ENCODE results near the gene DCDC2. TPM values are rescaled to one million over a fixed set of nuclear protein-coding genes. Genes with fewer than 3 reads are reported as not detected.

DCDC2 gene
- total RNA-seq, 2 donors from 2014 or later = 0.34 to 2.5 TPM

DNA sequence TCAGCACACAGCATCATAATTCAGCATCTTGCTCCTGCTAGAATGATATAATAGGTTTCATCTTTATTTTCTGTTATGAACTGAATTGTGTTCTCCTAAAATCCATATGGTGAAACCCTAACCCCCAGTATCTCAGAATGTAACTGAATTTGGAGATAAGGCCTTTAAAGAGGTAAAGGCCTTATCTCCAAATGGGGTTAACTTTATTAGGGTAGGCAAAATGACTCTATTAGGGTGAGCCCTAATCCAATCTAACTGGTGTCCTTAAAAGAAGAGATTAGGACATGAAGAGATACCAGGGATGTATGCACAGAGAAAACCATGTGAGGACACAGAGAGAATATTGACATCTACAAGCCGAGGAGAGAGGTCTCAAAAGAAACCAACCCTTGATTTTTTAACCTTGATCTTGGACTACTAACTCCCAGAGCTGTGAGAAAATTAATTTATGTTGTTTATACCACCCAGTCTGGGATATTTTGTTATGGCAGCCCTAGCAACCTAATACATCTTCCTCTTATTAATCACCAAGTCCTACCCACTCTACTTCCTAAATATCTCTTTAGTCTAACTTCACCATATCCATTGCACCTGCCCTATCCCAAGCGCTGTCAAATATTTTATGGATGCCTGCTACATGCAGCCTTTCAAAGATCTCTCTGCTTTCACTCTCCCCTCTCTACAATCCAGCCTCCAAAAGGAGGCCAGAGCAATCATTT is 36.4 kb upstream of the DCDC2 start:
- intact Hi-C loops (cut with DNase I) = no loop called here
- WGBS = 86% methylated on average over 2 of the region's 2 CpGs
- Histone ChIP-seq H3K27me3 (replicated peaks; ENCODE audit: insufficient read depth) (no peaks in the 10 kb centered on the region), H3K4me3 (no peak overlapping the region), H3K36me3 (no peaks in the 10 kb centered on the region), H3K4me1 (replicated peaks) (no peaks in the 10 kb centered on the region), H3K27ac (no peak overlapping the region), H3K9me3 (no peaks in the 10 kb centered on the region)
- no peak for TF ChIP-seq POLR2A (IDR thresholded peaks at IDR 0.05)
- TF ChIP-seq POLR2AphosphoS5 (IDR thresholded peaks at IDR 0.05) = no peak
- TF ChIP-seq, protein P1, sequence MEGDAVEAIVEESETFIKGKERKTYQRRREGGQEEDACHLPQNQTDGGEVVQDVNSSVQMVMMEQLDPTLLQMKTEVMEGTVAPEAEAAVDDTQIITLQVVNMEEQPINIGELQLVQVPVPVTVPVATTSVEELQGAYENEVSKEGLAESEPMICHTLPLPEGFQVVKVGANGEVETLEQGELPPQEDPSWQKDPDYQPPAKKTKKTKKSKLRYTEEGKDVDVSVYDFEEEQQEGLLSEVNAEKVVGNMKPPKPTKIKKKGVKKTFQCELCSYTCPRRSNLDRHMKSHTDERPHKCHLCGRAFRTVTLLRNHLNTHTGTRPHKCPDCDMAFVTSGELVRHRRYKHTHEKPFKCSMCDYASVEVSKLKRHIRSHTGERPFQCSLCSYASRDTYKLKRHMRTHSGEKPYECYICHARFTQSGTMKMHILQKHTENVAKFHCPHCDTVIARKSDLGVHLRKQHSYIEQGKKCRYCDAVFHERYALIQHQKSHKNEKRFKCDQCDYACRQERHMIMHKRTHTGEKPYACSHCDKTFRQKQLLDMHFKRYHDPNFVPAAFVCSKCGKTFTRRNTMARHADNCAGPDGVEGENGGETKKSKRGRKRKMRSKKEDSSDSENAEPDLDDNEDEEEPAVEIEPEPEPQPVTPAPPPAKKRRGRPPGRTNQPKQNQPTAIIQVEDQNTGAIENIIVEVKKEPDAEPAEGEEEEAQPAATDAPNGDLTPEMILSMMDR (IDR thresholded peaks at IDR 0.05) = no peak
- DNase-seq (ENCODE audit: low spot score) = no peak

GRCh38 chr6:24391756-24392405 is 34.0 kb upstream of the DCDC2 start:
- no peaks in the 10 kb centered on the region for H3K36me3 ChIP-seq
- no peaks in the 10 kb centered on the region for H3K4me1 ChIP-seq (replicated peaks)
- TF ChIP-seq, protein P1 (IDR thresholded peaks at IDR 0.05) = no peak
- TF ChIP-seq POLR2A (IDR thresholded peaks at IDR 0.05) (no peak), POLR2AphosphoS5 (IDR thresholded peaks at IDR 0.05) (no peak)
- no peak for DNase-seq (ENCODE audit: low spot score)
- intact Hi-C loops (cut with DNase I) = no loop called here
- H3K4me3 ChIP-seq = no peak overlapping the region
- 87% methylated on average over 2 of the region's 2 CpGs for WGBS
- no peak overlapping the region for H3K27ac ChIP-seq
- H3K9me3 ChIP-seq = no peaks in the 10 kb centered on the region
- H3K27me3 ChIP-seq (replicated peaks; ENCODE audit: insufficient read depth) = no peaks in the 10 kb centered on the region

DNA sequence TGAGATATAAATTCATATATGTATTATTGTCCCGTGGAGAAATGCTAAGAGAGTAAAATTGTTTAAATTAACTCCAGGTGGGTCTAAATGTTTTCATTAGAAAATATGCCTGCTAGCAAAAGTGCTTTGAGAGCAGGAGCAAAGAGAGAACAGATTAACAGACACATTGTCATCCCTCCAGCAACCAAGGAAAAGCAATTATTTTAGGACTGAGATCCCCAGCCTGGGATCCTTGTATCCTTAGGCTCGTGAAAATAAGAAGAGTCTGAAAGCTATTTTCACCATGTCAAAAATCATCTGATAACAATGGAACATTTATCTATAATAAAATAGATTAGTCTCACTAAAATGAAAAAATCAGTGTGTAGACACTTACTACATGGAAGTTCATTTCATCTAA is 33.3 kb upstream of the DCDC2 start:
- no peak for DNase-seq (ENCODE audit: low spot score)

GRCh38 chr6:24387818-24388217 is 30.0 kb upstream of the DCDC2 start:
- Histone ChIP-seq H3K4me1 (replicated peaks) (no peaks in the 10 kb centered on the region), H3K9me3 (no peaks in the 10 kb centered on the region), H3K27me3 (replicated peaks; ENCODE audit: insufficient read depth) (no peaks in the 10 kb centered on the region), H3K36me3 (no peaks in the 10 kb centered on the region), H3K4me3 (no peak overlapping the region), H3K27ac (no peak overlapping the region)
- intact Hi-C loops (cut with DNase I) = loop anchor here (5.0 kb wide), 1 partner anchor 106 kb away; no protein-coding TSS in a partner anchor
- WGBS = 45% methylated on average over 1 of the region's 1 CpG
- TF ChIP-seq, protein P1 (IDR thresholded peaks at IDR 0.05) = no peak
- TF ChIP-seq POLR2AphosphoS5 (IDR thresholded peaks at IDR 0.05) = no peak
- no peak for TF ChIP-seq POLR2A (IDR thresholded peaks at IDR 0.05)
- no peak for DNase-seq (ENCODE audit: low spot score)

More for the DNA sequence above, 33.3 kb upstream of the DCDC2 start:
- H3K27ac ChIP-seq = no peak overlapping the region
- H3K27me3 ChIP-seq (replicated peaks; ENCODE audit: insufficient read depth) = no peaks in the 10 kb centered on the region
- H3K4me1 ChIP-seq (replicated peaks) = no peaks in the 10 kb centered on the region
- intact Hi-C loops (cut with DNase I) = no loop called here
- no peaks in the 10 kb centered on the region for H3K9me3 ChIP-seq
- H3K36me3 ChIP-seq = no peaks in the 10 kb centered on the region
- TF ChIP-seq POLR2A (IDR thresholded peaks at IDR 0.05) = no peak
- no peak for TF ChIP-seq POLR2AphosphoS5 (IDR thresholded peaks at IDR 0.05)
- TF ChIP-seq, protein P1 (IDR thresholded peaks at IDR 0.05) = no peak
- no peak overlapping the region for H3K4me3 ChIP-seq
- WGBS = 57% methylated on average over 2 of the region's 2 CpGs
